ENCODE results near the gene NTNG1. TPM values are rescaled to one million over a fixed set of nuclear protein-coding genes. Genes with fewer than 3 reads are reported as not detected.

Gene NTNG1
- total RNA-seq, 4 donors from 2014 or later: 0.78 to 4.2 (median 2.4) TPM

DNA sequence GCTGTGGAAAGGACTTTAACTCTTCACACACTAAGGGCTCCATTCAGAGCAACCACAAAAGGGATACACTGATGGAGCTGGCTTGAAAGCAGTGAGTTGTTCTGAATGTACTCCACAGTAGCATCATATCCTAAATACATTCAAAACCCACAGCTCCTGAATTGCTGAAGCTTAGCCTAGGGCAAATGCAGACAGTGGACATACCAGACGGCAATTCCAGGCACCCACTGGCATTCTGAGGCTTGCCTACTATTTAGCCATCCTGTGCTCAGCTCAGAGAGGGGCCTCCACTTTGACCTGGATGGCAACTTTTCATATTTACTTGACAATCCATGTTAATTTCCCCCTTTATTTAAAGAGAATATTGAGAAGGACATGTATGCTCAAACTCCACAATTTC lies 303.5 kb downstream of the NTNG1 start:
- 86% methylated on average over 1 of the region's 1 CpG for WGBS
- H3K9me3 ChIP-seq: no peaks in the 10 kb centered on the region
- H3K36me3 ChIP-seq: no peaks in the 10 kb centered on the region
- no peak overlapping the region for H3K27ac ChIP-seq (replicated peaks in 1 of 4)
- H3K4me3 ChIP-seq: no peak overlapping the region
- no peaks in the 10 kb centered on the region for H3K27me3 ChIP-seq
- intact Hi-C loops (cut with DNase I): no loop called here
- TF ChIP-seq POLR2AphosphoS5 (IDR thresholded peaks at IDR 0.05) (no peak), EP300 (IDR thresholded peaks at IDR 0.05) (no peak), POLR2A (IDR thresholded peaks at IDR 0.05; ENCODE audit: low read depth) (no peak)
- TF ChIP-seq, protein P1, sequence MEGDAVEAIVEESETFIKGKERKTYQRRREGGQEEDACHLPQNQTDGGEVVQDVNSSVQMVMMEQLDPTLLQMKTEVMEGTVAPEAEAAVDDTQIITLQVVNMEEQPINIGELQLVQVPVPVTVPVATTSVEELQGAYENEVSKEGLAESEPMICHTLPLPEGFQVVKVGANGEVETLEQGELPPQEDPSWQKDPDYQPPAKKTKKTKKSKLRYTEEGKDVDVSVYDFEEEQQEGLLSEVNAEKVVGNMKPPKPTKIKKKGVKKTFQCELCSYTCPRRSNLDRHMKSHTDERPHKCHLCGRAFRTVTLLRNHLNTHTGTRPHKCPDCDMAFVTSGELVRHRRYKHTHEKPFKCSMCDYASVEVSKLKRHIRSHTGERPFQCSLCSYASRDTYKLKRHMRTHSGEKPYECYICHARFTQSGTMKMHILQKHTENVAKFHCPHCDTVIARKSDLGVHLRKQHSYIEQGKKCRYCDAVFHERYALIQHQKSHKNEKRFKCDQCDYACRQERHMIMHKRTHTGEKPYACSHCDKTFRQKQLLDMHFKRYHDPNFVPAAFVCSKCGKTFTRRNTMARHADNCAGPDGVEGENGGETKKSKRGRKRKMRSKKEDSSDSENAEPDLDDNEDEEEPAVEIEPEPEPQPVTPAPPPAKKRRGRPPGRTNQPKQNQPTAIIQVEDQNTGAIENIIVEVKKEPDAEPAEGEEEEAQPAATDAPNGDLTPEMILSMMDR (IDR thresholded peaks at IDR 0.05): no peak
- DNase-seq (ENCODE audit: extremely low spot score): no peak
- no peaks in the 10 kb centered on the region for H3K4me1 ChIP-seq

DNA sequence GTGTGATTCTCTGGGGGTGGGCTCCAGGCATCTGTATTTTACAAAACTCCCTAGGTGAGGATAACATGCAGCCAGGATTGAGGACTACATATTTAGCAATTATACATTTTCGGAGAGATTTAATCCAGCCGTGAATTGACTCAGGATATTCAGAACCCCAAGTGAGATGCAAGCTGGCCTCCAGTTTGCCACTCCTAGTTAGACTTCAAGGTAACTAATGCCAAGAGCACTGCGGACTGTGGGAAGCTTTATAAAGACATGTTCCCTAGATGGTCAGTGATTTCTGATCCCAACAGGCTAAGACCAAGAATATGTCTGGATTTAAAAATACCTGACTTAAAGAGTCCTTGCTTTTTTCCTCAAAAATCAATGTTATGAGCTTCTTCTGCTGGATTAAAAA lies 308.5 kb downstream of the NTNG1 start:
- TF ChIP-seq POLR2A (IDR thresholded peaks at IDR 0.05; ENCODE audit: low read depth) (no peak), POLR2AphosphoS5 (IDR thresholded peaks at IDR 0.05) (no peak), EP300 (IDR thresholded peaks at IDR 0.05) (no peak)
- TF ChIP-seq, protein P1 (IDR thresholded peaks at IDR 0.05): no peak
- no peak overlapping the region for H3K27ac ChIP-seq (replicated peaks in 1 of 4)
- no peaks in the 10 kb centered on the region for H3K9me3 ChIP-seq
- no peak for DNase-seq (ENCODE audit: extremely low spot score)
- no peaks in the 10 kb centered on the region for H3K4me1 ChIP-seq
- no peaks in the 10 kb centered on the region for H3K36me3 ChIP-seq
- no peaks in the 10 kb centered on the region for H3K27me3 ChIP-seq
- intact Hi-C loops (cut with DNase I): no loop called here
- no peak overlapping the region for H3K4me3 ChIP-seq
- 92% methylated on average over 3 of the region's 3 CpGs for WGBS

DNA sequence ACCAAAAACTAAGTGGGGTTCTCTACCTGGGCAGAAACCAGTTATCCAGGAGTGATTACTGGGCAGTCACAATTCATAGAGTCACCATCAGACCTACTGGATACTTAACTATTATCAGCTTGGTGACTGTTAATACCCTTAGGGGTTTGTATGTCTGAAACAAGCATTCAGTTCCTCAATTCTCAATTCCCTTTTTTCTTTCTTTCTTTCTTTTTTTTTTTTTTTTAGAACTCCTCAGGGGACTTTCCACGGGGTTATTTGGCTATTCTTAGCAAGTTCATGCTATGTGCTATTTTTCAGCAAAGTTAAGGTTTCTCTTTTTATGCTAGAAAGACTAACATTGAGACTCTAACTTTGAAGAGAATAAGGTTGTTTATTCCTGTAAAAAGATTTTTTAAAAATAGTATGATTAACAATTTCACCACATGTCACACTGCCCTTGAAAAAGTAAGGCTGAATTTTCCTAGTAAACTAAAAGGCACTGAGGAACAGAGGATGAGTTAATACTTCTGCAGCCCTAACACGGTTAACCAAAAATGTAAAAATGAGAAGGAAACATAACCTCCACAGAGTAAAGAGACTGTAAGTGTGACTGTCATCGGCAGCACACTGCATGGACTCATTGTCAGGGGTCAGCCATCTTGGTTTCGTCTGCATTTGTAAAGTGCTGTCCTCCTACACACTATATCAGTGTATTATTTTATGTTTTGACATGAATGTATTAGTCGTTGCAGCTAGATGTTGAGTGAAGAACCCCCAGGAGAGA lies 310.2 kb downstream of the NTNG1 start:
- Histone ChIP-seq H3K4me3 (no peak overlapping the region), H3K27me3 (no peaks in the 10 kb centered on the region), H3K4me1 (no peaks in the 10 kb centered on the region), H3K27ac (replicated peaks in 1 of 4) (no peak overlapping the region), H3K9me3 (no peaks in the 10 kb centered on the region), H3K36me3 (no peaks in the 10 kb centered on the region)
- intact Hi-C loops (cut with DNase I): no loop called here
- no peak for DNase-seq (ENCODE audit: extremely low spot score)
- WGBS: 67% methylated on average over 5 of the region's 5 CpGs
- TF ChIP-seq, protein P1 (IDR thresholded peaks at IDR 0.05): no peak
- TF ChIP-seq EP300 (IDR thresholded peaks at IDR 0.05) (no peak), POLR2AphosphoS5 (IDR thresholded peaks at IDR 0.05) (no peak), POLR2A (IDR thresholded peaks at IDR 0.05; ENCODE audit: low read depth) (no peak)

DNA sequence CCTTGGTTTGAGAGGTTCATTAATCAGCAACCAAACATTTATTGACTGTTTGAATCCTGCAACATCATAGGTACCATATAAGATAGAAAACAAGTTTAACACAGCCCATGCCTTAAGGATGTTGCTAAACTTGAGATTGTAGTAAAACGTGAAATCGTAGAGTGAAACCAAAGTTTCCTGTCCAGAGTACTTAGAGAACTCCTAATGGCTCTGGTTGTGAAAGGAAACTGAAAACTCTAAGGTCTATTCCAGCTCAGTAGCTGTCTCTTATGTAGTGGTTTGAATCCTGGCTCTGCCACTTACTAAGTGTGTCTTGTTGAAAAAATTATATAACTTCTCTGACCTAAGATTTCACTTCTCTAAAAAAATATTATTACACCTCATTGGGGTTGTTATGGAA lies 310.9 kb downstream of the NTNG1 start:
- no peaks in the 10 kb centered on the region for H3K27me3 ChIP-seq
- no peaks in the 10 kb centered on the region for H3K4me1 ChIP-seq
- no peak overlapping the region for H3K27ac ChIP-seq (replicated peaks in 1 of 4)
- H3K36me3 ChIP-seq: no peaks in the 10 kb centered on the region
- TF ChIP-seq, protein P1 (IDR thresholded peaks at IDR 0.05): no peak
- TF ChIP-seq EP300 (IDR thresholded peaks at IDR 0.05) (no peak), POLR2AphosphoS5 (IDR thresholded peaks at IDR 0.05) (no peak), POLR2A (IDR thresholded peaks at IDR 0.05; ENCODE audit: low read depth) (no peak)
- no peaks in the 10 kb centered on the region for H3K9me3 ChIP-seq
- 68% methylated on average over 2 of the region's 2 CpGs for WGBS
- no peak overlapping the region for H3K4me3 ChIP-seq
- intact Hi-C loops (cut with DNase I): no loop called here
- no peak for DNase-seq (ENCODE audit: extremely low spot score)

DNA sequence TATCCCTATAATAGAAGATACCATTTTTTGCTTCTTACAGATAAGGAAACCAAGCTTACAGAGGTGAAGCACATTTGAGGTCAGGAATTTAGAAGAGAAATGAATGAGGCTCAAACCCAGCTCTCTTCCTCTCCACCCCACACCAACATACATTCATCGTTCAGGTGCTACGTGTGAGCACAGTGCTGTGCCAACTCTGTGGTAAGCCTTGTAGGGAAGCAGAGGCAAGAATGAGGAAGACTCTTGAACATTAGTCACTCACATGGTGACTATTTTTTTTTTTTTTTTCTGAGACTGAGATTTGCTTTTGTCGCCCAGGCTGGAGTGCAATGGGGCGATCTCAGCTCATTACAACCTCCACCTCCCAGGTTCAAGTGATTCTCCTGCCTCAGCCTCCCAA lies 314.0 kb downstream of the NTNG1 start:
- no peaks in the 10 kb centered on the region for H3K4me1 ChIP-seq
- WGBS: 73% methylated on average over 4 of the region's 4 CpGs
- TF ChIP-seq POLR2AphosphoS5 (IDR thresholded peaks at IDR 0.05): no peak
- H3K4me3 ChIP-seq: no peak overlapping the region
- intact Hi-C loops (cut with DNase I): no loop called here
- no peak for DNase-seq (ENCODE audit: extremely low spot score)
- no peak overlapping the region for H3K27ac ChIP-seq (replicated peaks in 1 of 4)
- no peaks in the 10 kb centered on the region for H3K9me3 ChIP-seq
- H3K36me3 ChIP-seq: no peaks in the 10 kb centered on the region
- H3K27me3 ChIP-seq: no peaks in the 10 kb centered on the region

Data from esophagus muscularis mucosa (tissue), 4 donors.